ENCODE measurements around the gene CYB5R2. TPM values are rescaled to one million over a fixed set of nuclear protein-coding genes. Genes with fewer than 3 reads are reported as not detected.

The CYB5R2 gene
- total RNA-seq, 1 experiment from 2014 or later, result 6.2 TPM

- Histone ChIP-seq H3K4me1 (ENCODE audit: insufficient read depth, low read length, poor library complexity, severe bottlenecking) (no peaks in the 10 kb centered on the region), H3K9me3 (ENCODE audit: low read depth, low read length, poor library complexity, severe bottlenecking) (no peaks in the 10 kb centered on the region), H3K36me3 (ENCODE audit: insufficient read depth, low read length, poor library complexity, severe bottlenecking) (no peaks in the 10 kb centered on the region), H3K27ac (ENCODE audit: low read depth, low read length, poor library complexity, severe bottlenecking) (no peak overlapping the region), H3K27me3 (replicated peaks; ENCODE audit: insufficient read depth, low read depth, low read length, poor library complexity) (no peaks in the 10 kb centered on the region), H3K4me3 (ENCODE audit: low read depth, low read length, poor library complexity, severe bottlenecking) (no peak overlapping the region)
- POLR2A ChIA-PET (ENCODE audit: low non-redundant PET), result no interaction called here
- no TSS peak for BruUV-seq (replicated peaks)
- intact Hi-C loops (cut with micrococcal nuclease; ENCODE audit: unreplicated experiment), result no loop called here
- no peak for DNase-seq (ENCODE audit: low spot score)
- CTCF ChIA-PET, result no interaction called here
- TF ChIP-seq EZH2 (IDR thresholded peaks at IDR 0.05; ENCODE audit: borderline replicate concordance, low read depth, low read length, poor library complexity, severe bottlenecking), result no peak
- TF ChIP-seq, protein P1, sequence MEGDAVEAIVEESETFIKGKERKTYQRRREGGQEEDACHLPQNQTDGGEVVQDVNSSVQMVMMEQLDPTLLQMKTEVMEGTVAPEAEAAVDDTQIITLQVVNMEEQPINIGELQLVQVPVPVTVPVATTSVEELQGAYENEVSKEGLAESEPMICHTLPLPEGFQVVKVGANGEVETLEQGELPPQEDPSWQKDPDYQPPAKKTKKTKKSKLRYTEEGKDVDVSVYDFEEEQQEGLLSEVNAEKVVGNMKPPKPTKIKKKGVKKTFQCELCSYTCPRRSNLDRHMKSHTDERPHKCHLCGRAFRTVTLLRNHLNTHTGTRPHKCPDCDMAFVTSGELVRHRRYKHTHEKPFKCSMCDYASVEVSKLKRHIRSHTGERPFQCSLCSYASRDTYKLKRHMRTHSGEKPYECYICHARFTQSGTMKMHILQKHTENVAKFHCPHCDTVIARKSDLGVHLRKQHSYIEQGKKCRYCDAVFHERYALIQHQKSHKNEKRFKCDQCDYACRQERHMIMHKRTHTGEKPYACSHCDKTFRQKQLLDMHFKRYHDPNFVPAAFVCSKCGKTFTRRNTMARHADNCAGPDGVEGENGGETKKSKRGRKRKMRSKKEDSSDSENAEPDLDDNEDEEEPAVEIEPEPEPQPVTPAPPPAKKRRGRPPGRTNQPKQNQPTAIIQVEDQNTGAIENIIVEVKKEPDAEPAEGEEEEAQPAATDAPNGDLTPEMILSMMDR (conservative IDR thresholded peaks at IDR 0.05; ENCODE audit: low read depth, low read length), result no peak
These were observed 19.1 kb downstream of the CYB5R2 start for GRCh38 chr11:7654195-7654705.

DNA sequence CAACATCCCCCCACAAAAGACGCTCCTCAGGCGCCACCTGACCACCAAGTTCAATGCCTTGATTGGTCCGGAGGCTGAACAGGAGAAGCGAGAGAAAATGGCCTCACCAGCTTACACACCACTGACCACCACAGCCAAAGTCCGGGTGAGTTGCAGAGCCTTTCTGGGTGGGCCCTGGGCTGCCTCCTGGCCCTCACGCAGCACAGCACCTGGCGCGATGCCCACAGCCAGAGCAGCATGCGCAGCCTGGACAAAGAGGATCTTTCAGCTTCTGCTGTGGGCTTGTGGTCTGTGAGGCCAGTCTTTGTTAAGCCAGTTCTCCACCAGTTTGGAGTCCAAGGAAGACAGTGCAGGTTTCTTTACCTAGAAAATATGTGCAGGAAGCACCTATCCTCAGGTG lies 21.6 kb downstream of the CYB5R2 start:
- H3K27ac ChIP-seq (ENCODE audit: low read depth, low read length, poor library complexity, severe bottlenecking), result no peak overlapping the region
- no peak for DNase-seq (ENCODE audit: low spot score)
- TF ChIP-seq EZH2 (IDR thresholded peaks at IDR 0.05; ENCODE audit: borderline replicate concordance, low read depth, low read length, poor library complexity, severe bottlenecking), result no peak
- TF ChIP-seq, protein P1 (conservative IDR thresholded peaks at IDR 0.05; ENCODE audit: low read depth, low read length), result no peak
- H3K4me1 ChIP-seq (ENCODE audit: insufficient read depth, low read length, poor library complexity, severe bottlenecking), result no peaks in the 10 kb centered on the region
- no peak overlapping the region for H3K4me3 ChIP-seq (ENCODE audit: low read depth, low read length, poor library complexity, severe bottlenecking)
- ChIA-PET CTCF (no interaction called here), POLR2A (ENCODE audit: low non-redundant PET) (no interaction called here)
- BruUV-seq (replicated peaks), result no TSS peak
- no peaks in the 10 kb centered on the region for H3K9me3 ChIP-seq (ENCODE audit: low read depth, low read length, poor library complexity, severe bottlenecking)
- intact Hi-C loops (cut with micrococcal nuclease; ENCODE audit: unreplicated experiment), result no loop called here
- H3K27me3 ChIP-seq (replicated peaks; ENCODE audit: insufficient read depth, low read depth, low read length, poor library complexity), result no peaks in the 10 kb centered on the region
- no peaks in the 10 kb centered on the region for H3K36me3 ChIP-seq (ENCODE audit: insufficient read depth, low read length, poor library complexity, severe bottlenecking)

- no peaks in the 10 kb centered on the region for H3K27me3 ChIP-seq (replicated peaks; ENCODE audit: insufficient read depth, low read depth, low read length, poor library complexity)
- ChIA-PET POLR2A (ENCODE audit: low non-redundant PET) (no interaction called here), CTCF (no interaction called here)
- no peaks in the 10 kb centered on the region for H3K9me3 ChIP-seq (ENCODE audit: low read depth, low read length, poor library complexity, severe bottlenecking)
- intact Hi-C loops (cut with micrococcal nuclease; ENCODE audit: unreplicated experiment), result no loop called here
- no peak for DNase-seq (ENCODE audit: low spot score)
- H3K36me3 ChIP-seq (ENCODE audit: insufficient read depth, low read length, poor library complexity, severe bottlenecking), result no peaks in the 10 kb centered on the region
- no peak overlapping the region for H3K27ac ChIP-seq (ENCODE audit: low read depth, low read length, poor library complexity, severe bottlenecking)
- H3K4me1 ChIP-seq (ENCODE audit: insufficient read depth, low read length, poor library complexity, severe bottlenecking), result no peaks in the 10 kb centered on the region
- TF ChIP-seq, protein P1 (conservative IDR thresholded peaks at IDR 0.05; ENCODE audit: low read depth, low read length), result no peak
- TF ChIP-seq EZH2 (IDR thresholded peaks at IDR 0.05; ENCODE audit: borderline replicate concordance, low read depth, low read length, poor library complexity, severe bottlenecking), result no peak
- no peak overlapping the region for H3K4me3 ChIP-seq (ENCODE audit: low read depth, low read length, poor library complexity, severe bottlenecking)
- BruUV-seq (replicated peaks), result no TSS peak
These were observed 22.2 kb downstream of the CYB5R2 start for GRCh38 chr11:7651140-7651551.

All from A673 (cell line).